OCI-LY7 (cell line): ENCODE data around the gene BIK.

Experiments used
- EZH2phosphoT487 ChIP-seq: fragments of 200-600 bp; sonication (generic); IDR thresholded peaks from 2 replicates; pipeline ENCODE4 v1.6.1; 2018; ENCODE audit warnings: low read depth, borderline replicate concordance, mild to moderate bottlenecking, mixed run types, antibody characterized with exemption, low read length, moderate library complexity, mixed read lengths
- TF ChIP-seq, protein P1 (sequence below): fragments of 200-600 bp; sonication (generic); conservative IDR thresholded peaks from 2 replicates; pipeline ENCODE4 v1.5.1; 2014; ENCODE audit warnings: mild to moderate bottlenecking, antibody characterized with exemption, low read length, moderate library complexity, mixed read lengths

DNA sequence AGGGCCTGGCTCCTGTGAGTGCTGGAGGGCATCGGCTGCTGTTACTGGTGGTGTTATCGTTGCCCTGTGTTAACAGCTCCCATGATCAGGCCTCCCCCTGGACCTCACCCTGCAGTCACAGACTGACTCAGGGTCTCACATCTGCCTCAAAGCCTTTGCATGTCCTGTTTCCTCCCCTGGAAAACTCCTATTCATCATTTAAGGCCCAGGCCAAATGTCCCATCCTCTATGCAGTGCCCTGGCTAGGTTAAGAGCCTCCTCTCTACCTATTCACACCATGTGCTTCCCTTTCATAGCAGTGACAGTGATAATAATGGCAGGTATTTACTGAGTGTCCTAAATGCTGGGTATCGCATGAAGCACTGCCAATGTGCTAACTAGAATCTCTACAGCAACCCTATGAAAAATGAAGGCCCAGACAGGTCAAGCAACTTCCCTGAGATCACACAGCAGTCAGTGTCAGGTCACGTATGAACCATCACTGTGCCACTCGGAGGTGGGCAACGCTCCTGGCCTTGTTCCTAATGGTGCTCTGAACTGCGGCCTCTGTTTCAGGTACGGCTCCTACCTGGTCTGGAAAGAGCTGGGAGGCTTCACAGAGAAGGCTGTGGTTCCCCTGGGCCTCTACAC lies 50.1 kb downstream of the BIK start:
- TF ChIP-seq, protein P1, sequence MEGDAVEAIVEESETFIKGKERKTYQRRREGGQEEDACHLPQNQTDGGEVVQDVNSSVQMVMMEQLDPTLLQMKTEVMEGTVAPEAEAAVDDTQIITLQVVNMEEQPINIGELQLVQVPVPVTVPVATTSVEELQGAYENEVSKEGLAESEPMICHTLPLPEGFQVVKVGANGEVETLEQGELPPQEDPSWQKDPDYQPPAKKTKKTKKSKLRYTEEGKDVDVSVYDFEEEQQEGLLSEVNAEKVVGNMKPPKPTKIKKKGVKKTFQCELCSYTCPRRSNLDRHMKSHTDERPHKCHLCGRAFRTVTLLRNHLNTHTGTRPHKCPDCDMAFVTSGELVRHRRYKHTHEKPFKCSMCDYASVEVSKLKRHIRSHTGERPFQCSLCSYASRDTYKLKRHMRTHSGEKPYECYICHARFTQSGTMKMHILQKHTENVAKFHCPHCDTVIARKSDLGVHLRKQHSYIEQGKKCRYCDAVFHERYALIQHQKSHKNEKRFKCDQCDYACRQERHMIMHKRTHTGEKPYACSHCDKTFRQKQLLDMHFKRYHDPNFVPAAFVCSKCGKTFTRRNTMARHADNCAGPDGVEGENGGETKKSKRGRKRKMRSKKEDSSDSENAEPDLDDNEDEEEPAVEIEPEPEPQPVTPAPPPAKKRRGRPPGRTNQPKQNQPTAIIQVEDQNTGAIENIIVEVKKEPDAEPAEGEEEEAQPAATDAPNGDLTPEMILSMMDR: no peak
- no peak for TF ChIP-seq EZH2phosphoT487
